Mesothelial cell of epicardium (in vitro differentiated cells): ENCODE data around the gene CSMD2. TPM values are rescaled to one million over a fixed set of nuclear protein-coding genes. Genes with fewer than 3 reads are reported as not detected.

Source experiments
- DNase-seq, 2 experiments: peaks; one replicate each; pipeline ENCODE4 v3.0.0; 2021; ENCODE audit warnings: low spot score in 2 of 2; ENCODE audit not compliant: unreplicated experiment in 2 of 2
- H3K27ac Mint-ChIP-seq: 2 replicates; pipeline ENCODE4 v1.8.0; 2021; ENCODE audit warnings: mixed read lengths
- H3K27me3 Mint-ChIP-seq: 2 replicates; pipeline ENCODE4 v1.8.0; 2021; ENCODE audit warnings: low read depth, mixed read lengths
- H3K36me3 Mint-ChIP-seq: 2 replicates; pipeline ENCODE4 v1.8.0; 2021; ENCODE audit warnings: mixed read lengths
- H3K4me1 Mint-ChIP-seq: 2 replicates; pipeline ENCODE4 v1.8.0; 2021; ENCODE audit warnings: mixed read lengths
- H3K4me3 Mint-ChIP-seq: 2 replicates; pipeline ENCODE4 v1.8.0; 2021; ENCODE audit warnings: mild to moderate bottlenecking, moderate library complexity, mixed read lengths
- H3K9me3 Mint-ChIP-seq: 2 replicates; pipeline ENCODE4 v1.8.0; 2021; ENCODE audit warnings: mixed read lengths
- CTCF ChIP-seq: fragments of 200-600 bp; sonication (generic); IDR thresholded peaks from one replicate; pipeline ENCODE4 v1.5.0; 2021; ENCODE audit warnings: antibody characterized with exemption; ENCODE audit not compliant: unreplicated experiment
- total RNA-seq: library from RNA; stranded (reverse); gene quantifications from 3 replicates; pipeline ENCODE4 v1.2.1, GENCODE V29; 2021

CSMD2 gene
- total RNA-seq, 1 donor from 2014 or later: 1.9 TPM

- Mint-ChIP-seq H3K27ac (no peak overlapping the region), H3K4me3 (no peak overlapping the region), H3K9me3 (peaks cover 5% of the 10 kb centered on the region), H3K4me1 (no peaks in the 10 kb centered on the region), H3K27me3 (peaks cover 62% of the 10 kb centered on the region), H3K36me3 (no peaks in the 10 kb centered on the region)
- no peak for DNase-seq
- TF ChIP-seq CTCF: no peak
Measured at GRCh38 chr1:33532936-33533335, 632.1 kb downstream of the CSMD2 start.

- TF ChIP-seq CTCF: no peak
- Mint-ChIP-seq H3K27ac (no peak overlapping the region), H3K9me3 (peaks cover 5% of the 10 kb centered on the region), H3K4me3 (no peak overlapping the region), H3K27me3 (peaks cover 62% of the 10 kb centered on the region), H3K4me1 (no peaks in the 10 kb centered on the region), H3K36me3 (no peaks in the 10 kb centered on the region)
- no peak for DNase-seq
Measured at GRCh38 chr1:33532250-33532649, 632.8 kb downstream of the CSMD2 start.

- peaks cover 67% of the 10 kb centered on the region for H3K27me3 Mint-ChIP-seq
- no peaks in the 10 kb centered on the region for H3K4me1 Mint-ChIP-seq
- TF ChIP-seq CTCF: no peak
- H3K36me3 Mint-ChIP-seq: no peaks in the 10 kb centered on the region
- H3K9me3 Mint-ChIP-seq: peaks cover 10% of the 10 kb centered on the region
- no peak overlapping the region for H3K4me3 Mint-ChIP-seq
- no peak overlapping the region for H3K27ac Mint-ChIP-seq
- DNase-seq: no peak
Measured at GRCh38 chr1:33529957-33530356, 635.1 kb downstream of the CSMD2 start.

- no peak for TF ChIP-seq CTCF
- no peaks in the 10 kb centered on the region for H3K36me3 Mint-ChIP-seq
- H3K9me3 Mint-ChIP-seq: peaks cover 10% of the 10 kb centered on the region
- H3K27ac Mint-ChIP-seq: no peak overlapping the region
- no peak for DNase-seq
- no peak overlapping the region for H3K4me3 Mint-ChIP-seq
- H3K4me1 Mint-ChIP-seq: no peaks in the 10 kb centered on the region
- peaks cover 65% of the 10 kb centered on the region for H3K27me3 Mint-ChIP-seq
Measured at GRCh38 chr1:33527934-33528333, 637.1 kb downstream of the CSMD2 start.

- no peak for TF ChIP-seq CTCF
- H3K27ac Mint-ChIP-seq: no peak overlapping the region
- H3K9me3 Mint-ChIP-seq: peaks cover 4% of the 10 kb centered on the region
- no peaks in the 10 kb centered on the region for H3K36me3 Mint-ChIP-seq
- no peak for DNase-seq
- peaks cover 53% of the 10 kb centered on the region for H3K27me3 Mint-ChIP-seq
- H3K4me1 Mint-ChIP-seq: peaks cover 2% of the 10 kb centered on the region
- no peak overlapping the region for H3K4me3 Mint-ChIP-seq
Measured at GRCh38 chr1:33524586-33524985, 640.4 kb downstream of the CSMD2 start.
